SK-N-SH (cell line): ENCODE data around the gene UBTD1. TPM values are rescaled to one million over a fixed set of nuclear protein-coding genes. Genes with fewer than 3 reads are reported as not detected.

Experiments
- CTCF ChIA-PET: fragments of 300-600, 350-600 bp; formaldehyde crosslinking; extraction: SDS; loops from one replicate; lab custom pipeline; 2021; lab: Yijun Ruan, JAX
- POLR2A ChIA-PET: fragments of 350-600 bp; sonication (Branson Sonifier 250); formaldehyde crosslinking; extraction: SDS; loops from one replicate; lab custom pipeline; 2020; ENCODE audit warnings: antibody characterized with exemption, inconsistent platforms; lab: Yijun Ruan, JAX
- DNase-seq: peaks from one replicate; pipeline ENCODE4 v3.0.0; 2012
- H2AFZ ChIP-seq: fragments of 200-600 bp; sonication (generic); 2 replicates; pipeline ENCODE4 v1.8.1; 2016; ENCODE audit warnings: antibody characterized with exemption, mild to moderate bottlenecking, low read depth
- H3F3A ChIP-seq: fragments of 200-600 bp; sonication (generic); replicated peaks from 2 replicates; pipeline ENCODE3; 2016; ENCODE audit warnings: antibody characterized with exemption, mild to moderate bottlenecking; ENCODE audit not compliant: insufficient read depth
- H3K27ac ChIP-seq, 2 experiments: fragments of 200-500 bp in 1 of 2; fragments of 200-600 bp in 1 of 2; sonication (Bioruptor generic) in 1 of 2; sonication (generic), shearing (Covaris generic) in 1 of 2; 2 replicates each; pipeline versions ENCODE4 v1.5.1 to v1.6.1; 2014 to 2016; ENCODE audit warnings: low read depth in 2 of 2, inconsistent platforms in 1 of 2, low read length in 1 of 2, mild to moderate bottlenecking in 1 of 2, mixed read lengths in 1 of 2
- H3K27me3 ChIP-seq: fragments of 200-600 bp; sonication (generic), shearing (Covaris generic); 2 replicates; pipeline ENCODE4 v1.6.1; 2016; ENCODE audit warnings: mixed run types; ENCODE audit not compliant: insufficient read depth
- H3K36me3 ChIP-seq, 2 experiments: fragments of 200-500 bp in 1 of 2; fragments of 200-600 bp in 1 of 2; sonication (Bioruptor generic) in 1 of 2; sonication (generic) in 1 of 2; replicated peaks in 1 of 2; 2 replicates each; pipeline versions ENCODE3 to v1.5.1; 2014 to 2016; ENCODE audit warnings: low read length in 1 of 2, mild to moderate bottlenecking in 1 of 2; ENCODE audit not compliant: insufficient read depth in 2 of 2, control insufficient read depth in 1 of 2
- H3K4me1 ChIP-seq, 2 experiments: fragments of 200-500 bp in 1 of 2; fragments of 200-600 bp in 1 of 2; sonication (Bioruptor generic) in 1 of 2; sonication (generic), shearing (Covaris generic) in 1 of 2; 2 replicates each; pipeline versions ENCODE4 v1.5.1 to v1.6.1; 2014 to 2016; ENCODE audit warnings: low read depth in 1 of 2, low read length in 1 of 2, mixed run types in 1 of 2; ENCODE audit not compliant: insufficient read depth in 2 of 2, control insufficient read depth in 1 of 2
- H3K4me2 ChIP-seq: fragments of 200-600 bp; sonication (generic), shearing (Covaris generic); 2 replicates; pipeline ENCODE4 v1.6.1; 2017; ENCODE audit warnings: mixed run types
- H3K4me3 ChIP-seq, 2 experiments: fragments of 200-500 bp in 1 of 2; fragments of 200-600 bp in 1 of 2; sonication (Bioruptor generic) in 1 of 2; sonication (generic), shearing (Covaris generic) in 1 of 2; 2 replicates each; pipeline versions ENCODE4 v1.5.1 to v1.8.1; 2014 to 2016; ENCODE audit warnings: low read depth in 2 of 2, inconsistent platforms in 1 of 2, low read length in 1 of 2, mild to moderate bottlenecking in 1 of 2, mixed read lengths in 1 of 2, moderate library complexity in 1 of 2
- H3K79me2 ChIP-seq: fragments of 200-600 bp; sonication (generic); 2 replicates; pipeline ENCODE4 v1.8.1; 2017; ENCODE audit warnings: mild to moderate bottlenecking; ENCODE audit not compliant: insufficient read depth
- H3K9ac ChIP-seq: fragments of 200-600 bp; sonication (generic); 2 replicates; pipeline ENCODE4 v1.6.1; 2017; ENCODE audit warnings: mixed run types
- H3K9me2 ChIP-seq: fragments of 200-600 bp; sonication (generic); 2 replicates; pipeline ENCODE4 v1.6.1; 2017; ENCODE audit warnings: mixed run types
- H3K9me3 ChIP-seq: fragments of 200-600 bp; sonication (generic); 2 replicates; pipeline ENCODE4 v1.6.1; 2017; ENCODE audit warnings: mixed run types, mild to moderate bottlenecking, moderate library complexity
- H4K20me1 ChIP-seq: fragments of 200-600 bp; sonication (generic); 2 replicates; pipeline ENCODE4 v1.6.1; 2017; ENCODE audit warnings: mild to moderate bottlenecking, mixed run types; ENCODE audit not compliant: insufficient read depth
- FOSL2 ChIP-seq: IDR thresholded peaks from 2 replicates; pipeline ENCODE4 v1.4.0; 2012; ENCODE audit warnings: low read depth, mild to moderate bottlenecking, moderate library complexity, borderline replicate concordance
- GABPA ChIP-seq: IDR thresholded peaks from 2 replicates; pipeline ENCODE4 v1.4.0; 2012; ENCODE audit warnings: low read depth, mild to moderate bottlenecking
- JUND ChIP-seq: IDR thresholded peaks from 2 replicates; pipeline ENCODE4 v1.4.0; 2012
- MXI1 ChIP-seq: IDR thresholded peaks from 2 replicates; pipeline ENCODE4 v1.6.1; 2012; ENCODE audit warnings: mild to moderate bottlenecking, low read depth, low read length, improper control_type of control experiment
- POLR2AphosphoS5 ChIP-seq: IDR thresholded peaks from 2 replicates; pipeline ENCODE4 v1.6.1; 2012; ENCODE audit warnings: low read depth, low read length
- RFX5 ChIP-seq: IDR thresholded peaks from 2 replicates; pipeline ENCODE4 v1.6.1; 2012; ENCODE audit warnings: mild to moderate bottlenecking, improper control_type of control experiment, low read length
- SIN3A ChIP-seq: IDR thresholded peaks from 2 replicates; pipeline ENCODE4 v1.6.1; 2012; ENCODE audit warnings: low read depth, mild to moderate bottlenecking, low read length, moderate library complexity, borderline replicate concordance
- SMC3 ChIP-seq: IDR thresholded peaks from 2 replicates; pipeline ENCODE4 v1.6.1; 2012; ENCODE audit warnings: low read depth, low read length, improper control_type of control experiment
- TCF12 ChIP-seq: IDR thresholded peaks from 2 replicates; pipeline ENCODE4 v1.4.0; 2012
- YY1 ChIP-seq: IDR thresholded peaks from 2 replicates; pipeline ENCODE4 v1.4.0; 2012; ENCODE audit warnings: low read depth, mild to moderate bottlenecking
- WGBS: methylation state at CpG from one replicate; pipeline ENCODE4 v1.1.6; 2017; ENCODE audit warnings: low lambda C conversion rate; 5-methylcytosine and 5-hydroxymethylcytosine counted together
- polyA plus RNA-seq, 3 experiments: library from polyadenylated mRNA; depleted of rRNA; stranded (reverse); fragments of >200 nt; gene quantifications; 2 replicates each; pipeline ENCODE4 v1.2.3, GENCODE V29; 2012
- TF ChIP-seq, protein P1 (sequence below): IDR thresholded peaks from 2 replicates; pipeline ENCODE4 v1.6.1; 2012; ENCODE audit warnings: mild to moderate bottlenecking, low read depth, low read length, moderate library complexity
- TF ChIP-seq, protein P2 (sequence below): fragments of 150-350 bp; IDR thresholded peaks from 2 replicates; pipeline ENCODE4 v1.6.1; 2017; ENCODE audit warnings: antibody characterized with exemption, low read length, low read depth, borderline replicate concordance

The UBTD1 gene
- polyA plus RNA-seq, 1 of the 3 experiments (the other 2 are of a cell fraction) = 38.8 TPM

DNA sequence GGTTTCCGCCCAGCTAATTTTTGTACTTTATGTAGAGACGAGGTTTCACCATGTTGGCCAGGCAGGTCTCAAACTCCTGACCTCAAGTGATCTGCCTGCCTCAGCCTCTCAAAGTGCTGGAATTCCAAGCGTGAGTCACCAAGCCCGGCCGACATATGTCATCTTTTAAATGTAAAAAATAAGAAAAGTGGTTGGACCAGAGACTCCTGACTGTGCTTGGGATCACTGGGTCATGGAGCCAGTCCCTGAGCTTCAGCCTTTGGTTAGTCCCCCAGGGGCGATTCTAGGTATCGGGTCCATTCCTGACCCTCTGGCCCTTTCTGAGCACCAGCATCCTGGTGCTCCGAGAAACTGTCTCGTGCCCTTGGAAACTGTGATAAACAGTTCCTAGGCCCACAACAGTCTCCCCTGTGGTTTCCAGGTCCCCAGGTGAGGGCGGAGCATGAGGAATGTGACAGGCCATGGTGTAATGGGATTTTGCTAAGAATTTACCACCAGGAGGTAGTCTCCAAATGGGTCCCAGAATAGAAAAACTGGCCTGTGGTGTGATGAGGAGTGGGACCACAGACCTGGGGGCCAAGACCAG, 32.8 kb downstream of the UBTD1 start:
- peak overlapping the region in 1 of 2 experiments; percentile 95; a peak in 1 of 4 replicates for H3K27ac ChIP-seq
- H4K20me1 ChIP-seq = peaks cover 7% of the 10 kb centered on the region; the same call in 1 of the 2 replicates
- H3K79me2 ChIP-seq = peaks cover 56% of the 10 kb centered on the region
- H3K4me3 ChIP-seq = no peak overlapping the region
- TF ChIP-seq FOSL2 (peak; percentile 60; the same call in 1 of the 2 replicates), GABPA (no peak), JUND (0 out of 2 replicates have a peak, but pooled peaks have one; percentile 29)
- ChIA-PET CTCF (interaction anchor here (5.1 kb wide), 1 partner anchor 19 kb away, joined by 53 read pairs; no protein-coding TSS in a partner anchor), POLR2A (interaction anchor here (0.5 kb wide), 1 partner anchor 116 kb away, joined by 4 read pairs; no protein-coding TSS in a partner anchor)
- DNase-seq = no peak
- no peaks in the 10 kb centered on the region for H3K36me3 ChIP-seq
- H3K27me3 ChIP-seq = no peaks in the 10 kb centered on the region
- H3K9me2 ChIP-seq = no peaks in the 10 kb centered on the region
- WGBS = 80% methylated on average over 10 of the region's 10 CpGs
- H3F3A ChIP-seq = peaks cover 13% of the 10 kb centered on the region
- H2AFZ ChIP-seq = no peak overlapping the region
- peaks cover 5 to 24% of the 10 kb centered on the region in 2 experiments; a peak in 3 of 4 replicates for H3K4me1 ChIP-seq
- no peaks in the 10 kb centered on the region for H3K9me3 ChIP-seq
- H3K4me2 ChIP-seq = 0 out of 2 replicates have a peak overlapping the region, but pooled peaks have one; percentile 1
- H3K9ac ChIP-seq = no peak overlapping the region

DNA sequence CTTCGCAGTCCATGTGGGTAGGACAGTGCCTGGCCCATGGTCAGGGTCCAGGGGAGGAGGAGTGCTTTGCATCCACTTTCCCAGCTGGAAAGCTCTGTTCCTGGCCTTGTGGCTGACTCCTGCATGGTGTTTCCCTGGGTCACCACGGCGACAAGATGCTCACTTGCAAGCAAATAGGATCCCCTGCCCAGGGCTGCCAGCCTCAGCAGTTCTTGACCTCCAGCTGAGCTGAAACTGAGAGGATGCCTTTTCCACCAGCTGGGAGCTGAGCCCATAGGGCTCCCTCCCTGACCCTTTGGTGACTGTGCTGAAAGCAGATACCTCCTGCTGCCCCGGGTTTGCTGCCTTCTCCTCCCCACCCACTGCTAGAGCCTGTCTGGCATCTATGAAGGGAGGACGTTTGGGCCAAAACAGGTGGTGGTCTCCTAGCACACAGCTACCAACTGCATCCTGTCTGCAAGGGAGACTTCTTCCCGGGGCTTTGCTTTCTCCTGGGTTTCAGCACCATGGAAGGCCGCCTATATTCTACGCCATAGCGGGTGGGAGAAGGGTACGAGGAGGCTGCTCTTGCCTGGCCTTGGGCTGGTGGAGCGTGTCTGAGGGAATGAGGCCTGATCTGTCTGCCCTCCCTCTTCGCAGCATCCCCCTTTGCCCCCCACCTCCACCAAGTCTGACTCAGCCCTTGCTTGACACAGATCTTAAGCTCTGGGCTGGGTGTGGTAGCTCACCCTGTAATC, 34.4 kb downstream of the UBTD1 start:
- DNase-seq = peak; percentile 50
- ChIA-PET POLR2A (no interaction called here), CTCF (interaction anchor here (0.6 to 5.1 kb wide), 6 partner anchors 13 to 71 kb away, joined by 3 to 53 read pairs (median 6); partner anchors contain the start of gene ANKRD2)
- WGBS = 68% methylated on average over 8 of the region's 12 CpGs
- Histone ChIP-seq H3K27ac (peak overlapping the region in 1 of 2 experiments; percentile 95; a peak in 2 of 4 replicates), H2AFZ (no peak overlapping the region), H3K36me3 (no peaks in the 10 kb centered on the region), H3K9ac (peak overlapping the region; percentile 34), H3K4me2 (peak overlapping the region; percentile 70), H3K4me1 (peaks cover 5 to 24% of the 10 kb centered on the region in 2 experiments; a peak in 3 of 4 replicates), H3K9me2 (no peaks in the 10 kb centered on the region), H3K4me3 (no peak overlapping the region), H3F3A (peaks cover 13% of the 10 kb centered on the region), H3K79me2 (peaks cover 61% of the 10 kb centered on the region), H3K9me3 (no peaks in the 10 kb centered on the region), H3K27me3 (no peaks in the 10 kb centered on the region), H4K20me1 (peaks cover 7% of the 10 kb centered on the region; the same call in 1 of the 2 replicates)
- no peak for TF ChIP-seq GABPA
- TF ChIP-seq MXI1 = no peak
- no peak for TF ChIP-seq RFX5
- no peak for TF ChIP-seq POLR2AphosphoS5
- TF ChIP-seq JUND = peak; percentile 28; the same call in 1 of the 2 replicates
- TF ChIP-seq TCF12 = no peak
- TF ChIP-seq SIN3A = no peak
- no peak for TF ChIP-seq SMC3
- TF ChIP-seq, protein P1, sequence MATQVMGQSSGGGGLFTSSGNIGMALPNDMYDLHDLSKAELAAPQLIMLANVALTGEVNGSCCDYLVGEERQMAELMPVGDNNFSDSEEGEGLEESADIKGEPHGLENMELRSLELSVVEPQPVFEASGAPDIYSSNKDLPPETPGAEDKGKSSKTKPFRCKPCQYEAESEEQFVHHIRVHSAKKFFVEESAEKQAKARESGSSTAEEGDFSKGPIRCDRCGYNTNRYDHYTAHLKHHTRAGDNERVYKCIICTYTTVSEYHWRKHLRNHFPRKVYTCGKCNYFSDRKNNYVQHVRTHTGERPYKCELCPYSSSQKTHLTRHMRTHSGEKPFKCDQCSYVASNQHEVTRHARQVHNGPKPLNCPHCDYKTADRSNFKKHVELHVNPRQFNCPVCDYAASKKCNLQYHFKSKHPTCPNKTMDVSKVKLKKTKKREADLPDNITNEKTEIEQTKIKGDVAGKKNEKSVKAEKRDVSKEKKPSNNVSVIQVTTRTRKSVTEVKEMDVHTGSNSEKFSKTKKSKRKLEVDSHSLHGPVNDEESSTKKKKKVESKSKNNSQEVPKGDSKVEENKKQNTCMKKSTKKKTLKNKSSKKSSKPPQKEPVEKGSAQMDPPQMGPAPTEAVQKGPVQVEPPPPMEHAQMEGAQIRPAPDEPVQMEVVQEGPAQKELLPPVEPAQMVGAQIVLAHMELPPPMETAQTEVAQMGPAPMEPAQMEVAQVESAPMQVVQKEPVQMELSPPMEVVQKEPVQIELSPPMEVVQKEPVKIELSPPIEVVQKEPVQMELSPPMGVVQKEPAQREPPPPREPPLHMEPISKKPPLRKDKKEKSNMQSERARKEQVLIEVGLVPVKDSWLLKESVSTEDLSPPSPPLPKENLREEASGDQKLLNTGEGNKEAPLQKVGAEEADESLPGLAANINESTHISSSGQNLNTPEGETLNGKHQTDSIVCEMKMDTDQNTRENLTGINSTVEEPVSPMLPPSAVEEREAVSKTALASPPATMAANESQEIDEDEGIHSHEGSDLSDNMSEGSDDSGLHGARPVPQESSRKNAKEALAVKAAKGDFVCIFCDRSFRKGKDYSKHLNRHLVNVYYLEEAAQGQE = peak; percentile 83
- no peak for TF ChIP-seq YY1
- TF ChIP-seq, protein P2, sequence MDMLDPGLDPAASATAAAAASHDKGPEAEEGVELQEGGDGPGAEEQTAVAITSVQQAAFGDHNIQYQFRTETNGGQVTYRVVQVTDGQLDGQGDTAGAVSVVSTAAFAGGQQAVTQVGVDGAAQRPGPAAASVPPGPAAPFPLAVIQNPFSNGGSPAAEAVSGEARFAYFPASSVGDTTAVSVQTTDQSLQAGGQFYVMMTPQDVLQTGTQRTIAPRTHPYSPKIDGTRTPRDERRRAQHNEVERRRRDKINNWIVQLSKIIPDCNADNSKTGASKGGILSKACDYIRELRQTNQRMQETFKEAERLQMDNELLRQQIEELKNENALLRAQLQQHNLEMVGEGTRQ = no peak
- peak; percentile 43; the same call in 1 of the 2 replicates for TF ChIP-seq FOSL2
